Activated CD8-positive, alpha-beta memory T cell treated with anti-CD3 and anti-CD28 coated beads, Interleukin-2, amount 10 ng/mL, durations not matched to agents 7 days and 5 days (primary cell): Measurements from ENCODE around the gene GMNN. TPM values are rescaled to one million over a fixed set of nuclear protein-coding genes. Genes with fewer than 3 reads are reported as not detected.
"Not testable (repeated sequence)": the region's sequence is repeated elsewhere in the genome, so short reads cannot be mapped to it uniquely, and the experiment has no call there.

Experiments used
- ATAC-seq: fragments of 150-1000 bp; cut with Tn5 transposase; one replicate; pipeline ENCODE4 v1.10.0; 2021; ENCODE audit warnings: moderate library complexity
- CTCF ChIA-PET: fragments of 350-600 bp; sonication (Branson Sonifier 250); formaldehyde crosslinking; loops from one replicate; lab custom pipeline; 2021; ENCODE audit warnings: antibody characterized with exemption; lab: Charles Lee
- DNase-seq: peaks from one replicate; pipeline ENCODE4 v3.0.0-alpha.2; 2020
- H3K27ac Mint-ChIP-seq: one replicate; pipeline ENCODE4 v1.8.0; 2021; ENCODE audit warnings: mild to moderate bottlenecking, mixed read lengths
- H3K27me3 Mint-ChIP-seq: one replicate; pipeline ENCODE4 v1.8.0; 2021; ENCODE audit warnings: mixed read lengths
- H3K36me3 Mint-ChIP-seq: one replicate; pipeline ENCODE4 v1.8.0; 2021; ENCODE audit warnings: mild to moderate bottlenecking, mixed read lengths
- H3K4me1 Mint-ChIP-seq: one replicate; pipeline ENCODE4 v1.8.0; 2021; ENCODE audit warnings: mixed read lengths
- H3K4me3 Mint-ChIP-seq: one replicate; pipeline ENCODE4 v1.8.0; 2021; ENCODE audit warnings: mild to moderate bottlenecking, moderate library complexity, mixed read lengths
- H3K9me3 Mint-ChIP-seq: one replicate; pipeline ENCODE4 v1.8.0; 2022; ENCODE audit warnings: low read depth, mixed read lengths
- total RNA-seq, 2 experiments: library from RNA; stranded (reverse); gene quantifications; one replicate each; pipeline ENCODE4 v1.2.3, GENCODE V29; 2021

Gene GMNN
- 10 to 100 TPM; 90.0 to 93.6 TPM for total RNA-seq

- Mint-ChIP-seq H3K4me1 (peaks cover 27% of the 10 kb centered on the region), H3K36me3 (peaks cover 26% of the 10 kb centered on the region)
- peak; percentile 96 for ATAC-seq
These were observed at the start of gene GMNN for GRCh38 chr6:24774696-24775519. Gene GMNN (plus strand): TSS chr6:24774937. CDS start chr6:24777247, 2,310 bp downstream.

GRCh38 chr6:24730653-24731052 lies 44.1 kb upstream of the GMNN start:
- peaks cover 15% of the 10 kb centered on the region for H3K36me3 Mint-ChIP-seq
- peaks cover 13% of the 10 kb centered on the region for H3K27me3 Mint-ChIP-seq
- H3K27ac Mint-ChIP-seq, DNase-seq, CTCF ChIA-PET, H3K4me1 Mint-ChIP-seq, H3K4me3 Mint-ChIP-seq, ATAC-seq: not testable (repeated sequence)
- peaks cover 20% of the 10 kb centered on the region for H3K9me3 Mint-ChIP-seq

More at GRCh38 chr6:24774696-24775519, at the start of gene GMNN:
- Mint-ChIP-seq H3K27ac (peak within 1 kb of the TSS; percentile 100), H3K27me3 (no peaks in the 10 kb centered on the region), H3K4me3 (peak within 1 kb of the TSS; percentile 96), H3K9me3 (no peaks in the 10 kb centered on the region)
- CTCF ChIA-PET, result interaction anchor here (0.7 to 2.9 kb wide), 10 partner anchors 11 to 296 kb away, joined by 3 to 9 read pairs (median 4); no protein-coding TSS in a partner anchor
- peak; percentile 99 for DNase-seq

GRCh38 chr6:24731456-24732134 lies 43.1 kb upstream of the GMNN start:
- H3K27me3 Mint-ChIP-seq, result peaks cover 13% of the 10 kb centered on the region
- H3K9me3 Mint-ChIP-seq, result peaks cover 20% of the 10 kb centered on the region
- ATAC-seq, H3K4me3 Mint-ChIP-seq, H3K4me1 Mint-ChIP-seq, CTCF ChIA-PET, DNase-seq, H3K27ac Mint-ChIP-seq: not testable (repeated sequence)
- H3K36me3 Mint-ChIP-seq, result peaks cover 15% of the 10 kb centered on the region

- peaks cover 12% of the 10 kb centered on the region for H3K36me3 Mint-ChIP-seq
- no peak overlapping the region for H3K27ac Mint-ChIP-seq
- H3K9me3 Mint-ChIP-seq, result peaks cover 20% of the 10 kb centered on the region
- CTCF ChIA-PET, result no interaction called here
- DNase-seq (no peak), ATAC-seq (no peak)
- peaks cover 10% of the 10 kb centered on the region for H3K27me3 Mint-ChIP-seq
- H3K4me1 Mint-ChIP-seq, result peaks cover 4% of the 10 kb centered on the region
- H3K4me3 Mint-ChIP-seq, result no peak overlapping the region
These were observed 40.6 kb upstream of the GMNN start for GRCh38 chr6:24734166-24734565.

GRCh38 chr6:24734710-24735109 lies 40.0 kb upstream of the GMNN start:
- DNase-seq, H3K27ac Mint-ChIP-seq, H3K4me3 Mint-ChIP-seq, H3K27me3 Mint-ChIP-seq, CTCF ChIA-PET, ATAC-seq, H3K4me1 Mint-ChIP-seq: not testable (repeated sequence)
- H3K9me3 Mint-ChIP-seq, result peaks cover 16% of the 10 kb centered on the region
- peaks cover 12% of the 10 kb centered on the region for H3K36me3 Mint-ChIP-seq

GRCh38 chr6:24738741-24739140 lies 36.0 kb upstream of the GMNN start:
- Mint-ChIP-seq H3K27ac (no peak overlapping the region), H3K9me3 (peaks cover 2% of the 10 kb centered on the region), H3K4me1 (peaks cover 24% of the 10 kb centered on the region), H3K27me3 (no peaks in the 10 kb centered on the region), H3K4me3 (no peak overlapping the region), H3K36me3 (no peaks in the 10 kb centered on the region)
- DNase-seq, result no peak
- ATAC-seq, result no peak
- CTCF ChIA-PET, result interaction anchor here (0.6 to 1.0 kb wide), 4 partner anchors 17 to 247 kb away, joined by 3 to 4 read pairs (median 3); no protein-coding TSS in a partner anchor

- no peak overlapping the region for H3K4me3 Mint-ChIP-seq
- no peaks in the 10 kb centered on the region for H3K27me3 Mint-ChIP-seq
- no peaks in the 10 kb centered on the region for H3K36me3 Mint-ChIP-seq
- no peak for DNase-seq
- H3K4me1 Mint-ChIP-seq, result peaks cover 22% of the 10 kb centered on the region
- CTCF ChIA-PET, result no interaction called here
- H3K27ac Mint-ChIP-seq, result no peak overlapping the region
- ATAC-seq, result no peak
- H3K9me3 Mint-ChIP-seq, result peaks cover 2% of the 10 kb centered on the region
These were observed 33.9 kb upstream of the GMNN start for GRCh38 chr6:24740861-24741260.

GRCh38 chr6:24742216-24742738 lies 32.5 kb upstream of the GMNN start:
- DNase-seq (no peak), ATAC-seq (no peak)
- H3K36me3 Mint-ChIP-seq, result no peaks in the 10 kb centered on the region
- CTCF ChIA-PET, result interaction anchor here (1.2 to 1.5 kb wide), 3 partner anchors 12 to 32 kb away, joined by 4 to 5 read pairs (median 4); no protein-coding TSS in a partner anchor
- H3K4me3 Mint-ChIP-seq, result no peak overlapping the region
- no peak overlapping the region for H3K27ac Mint-ChIP-seq
- H3K27me3 Mint-ChIP-seq, result no peaks in the 10 kb centered on the region
- H3K9me3 Mint-ChIP-seq, result peaks cover 2% of the 10 kb centered on the region
- peaks cover 22% of the 10 kb centered on the region for H3K4me1 Mint-ChIP-seq

- Mint-ChIP-seq H3K36me3 (no peaks in the 10 kb centered on the region), H3K9me3 (peaks cover 2% of the 10 kb centered on the region), H3K4me3 (no peak overlapping the region), H3K4me1 (peaks cover 22% of the 10 kb centered on the region), H3K27me3 (peaks cover 3% of the 10 kb centered on the region), H3K27ac (peak overlapping the region; percentile 31)
- DNase-seq (peak; percentile 43), ATAC-seq (peak; percentile 92)
- CTCF ChIA-PET, result interaction anchor here (0.9 to 1.5 kb wide), 6 partner anchors 10 to 31 kb away, joined by 3 to 5 read pairs (median 4); no protein-coding TSS in a partner anchor
These were observed 31.3 kb upstream of the GMNN start for GRCh38 chr6:24743265-24743943.

GRCh38 chr6:24743944-24744335 lies 30.8 kb upstream of the GMNN start:
- H3K27me3 Mint-ChIP-seq, result peaks cover 7% of the 10 kb centered on the region
- DNase-seq, result no peak
- no peak overlapping the region for H3K4me3 Mint-ChIP-seq
- peaks cover 2% of the 10 kb centered on the region for H3K9me3 Mint-ChIP-seq
- H3K27ac Mint-ChIP-seq, result no peak overlapping the region
- H3K36me3 Mint-ChIP-seq, result no peaks in the 10 kb centered on the region
- H3K4me1 Mint-ChIP-seq, result peaks cover 22% of the 10 kb centered on the region
- ATAC-seq, result no peak
- CTCF ChIA-PET, result interaction anchor here (1.4 kb wide), 1 partner anchor 9 kb away, joined by 3 read pairs; no protein-coding TSS in a partner anchor

- H3K4me3 Mint-ChIP-seq, result no peak overlapping the region
- CTCF ChIA-PET, result interaction anchor here (0.7 kb wide), 1 partner anchor 14 kb away, joined by 3 read pairs; no protein-coding TSS in a partner anchor
- no peak for ATAC-seq
These were observed 29.8 kb upstream of the GMNN start for GRCh38 chr6:24744911-24745310.

GRCh38 chr6:24749297-24749696 lies 25.4 kb upstream of the GMNN start:
- CTCF ChIA-PET, result no interaction called here
- H3K9me3 Mint-ChIP-seq, result no peaks in the 10 kb centered on the region
- peaks cover 2% of the 10 kb centered on the region for H3K4me1 Mint-ChIP-seq
- ATAC-seq, result no peak
- peaks cover 20% of the 10 kb centered on the region for H3K27me3 Mint-ChIP-seq
- H3K27ac Mint-ChIP-seq, result no peak overlapping the region
- peaks cover 6% of the 10 kb centered on the region for H3K36me3 Mint-ChIP-seq
- no peak for DNase-seq
- no peak overlapping the region for H3K4me3 Mint-ChIP-seq

More at GRCh38 chr6:24744911-24745310, 29.8 kb upstream of the GMNN start:
- H3K36me3 Mint-ChIP-seq, result no peaks in the 10 kb centered on the region
- H3K27ac Mint-ChIP-seq, result no peak overlapping the region
- no peak for DNase-seq
- peaks cover 2% of the 10 kb centered on the region for H3K9me3 Mint-ChIP-seq
- peaks cover 24% of the 10 kb centered on the region for H3K4me1 Mint-ChIP-seq
- peaks cover 11% of the 10 kb centered on the region for H3K27me3 Mint-ChIP-seq

- H3K36me3 Mint-ChIP-seq, H3K4me1 Mint-ChIP-seq, H3K9me3 Mint-ChIP-seq, H3K4me3 Mint-ChIP-seq, ATAC-seq, DNase-seq, CTCF ChIA-PET, H3K27ac Mint-ChIP-seq: not testable (repeated sequence)
- peaks cover 20% of the 10 kb centered on the region for H3K27me3 Mint-ChIP-seq
These were observed 23.9 kb upstream of the GMNN start for GRCh38 chr6:24750878-24751277.
